Erythroblast (primary cell): ENCODE results near the gene KCND3.

ENCODE experiments used
- GATA1 ChIP-seq: IDR thresholded peaks from 2 replicates; pipeline ENCODE4 v1.6.1; 2011; ENCODE audit warnings: low read depth, mild to moderate bottlenecking, control low read depth, low read length, moderate library complexity
- POLR2A ChIP-seq: IDR thresholded peaks from 2 replicates; pipeline ENCODE4 v1.6.1; 2011; ENCODE audit warnings: mild to moderate bottlenecking, low read length

DNA sequence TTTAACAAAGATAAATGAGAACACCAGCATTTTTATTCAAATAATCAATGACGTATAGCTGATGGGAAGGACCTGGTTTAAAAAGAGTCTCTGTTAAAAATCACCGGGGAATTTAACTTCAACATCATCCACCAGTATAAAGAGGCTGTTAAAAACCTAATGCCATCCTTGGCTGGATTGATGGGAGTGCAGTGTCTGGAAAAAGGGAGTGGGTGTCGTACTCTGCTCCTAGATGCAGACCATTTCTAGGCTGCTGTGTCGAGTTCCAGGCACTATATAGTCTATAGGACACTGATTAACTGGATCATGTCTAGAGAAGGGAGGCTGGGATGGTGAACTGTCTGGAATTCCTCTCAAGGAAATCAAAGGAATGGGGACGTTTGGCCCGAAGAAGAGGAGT is 197.7 kb downstream of the KCND3 start:
- no peak for TF ChIP-seq POLR2A
- TF ChIP-seq GATA1: no peak
